Gastrocnemius medialis (tissue), 4 donors: ENCODE results near the gene COPS8. TPM values are rescaled to one million over a fixed set of nuclear protein-coding genes. Genes with fewer than 3 reads are reported as not detected.

Experiments used
- ATAC-seq, 2 donors: fragments of 150-250 bp; one replicate each; pipeline ENCODE4 v1.9.1; 2016
- DNase-seq, 2 donors: peaks; one replicate each; pipeline ENCODE4 v3.0.0-alpha.2; 2019
- H3K27ac ChIP-seq, 4 donors: fragments of 200-600 bp; sonication (generic); 1 replicate in 1 of 4; 2 replicates in 3 of 4; pipeline ENCODE4 v1.5.1; 2016 to 2018; ENCODE audit warnings: mild to moderate bottlenecking in 2 of 4, moderate library complexity in 1 of 4
- H3K27me3 ChIP-seq, 3 donors: fragments of 200-600 bp; sonication (generic) in 2 of 3; 1 replicate in 1 of 3; 2 replicates in 2 of 3; pipeline versions ENCODE4 v1.5.1 to v1.6.0; 2016 to 2019; ENCODE audit warnings: mild to moderate bottlenecking in 1 of 3, moderate library complexity in 1 of 3
- H3K36me3 ChIP-seq, 2 donors: fragments of 200-600 bp; sonication (generic) in 1 of 2; one replicate each; pipeline ENCODE4 v1.5.1; 2017 to 2018
- H3K4me1 ChIP-seq, 2 donors: fragments of 200-600 bp; sonication (generic) in 1 of 2; one replicate each; pipeline ENCODE4 v1.5.1; 2016 to 2017; ENCODE audit warnings: mild to moderate bottlenecking in 2 of 2
- H3K4me3 ChIP-seq, 4 donors: fragments of 200-600 bp; sonication (generic) in 3 of 4; 1 replicate in 1 of 4; 2 replicates in 3 of 4; pipeline ENCODE4 v1.5.1; 2016 to 2019; ENCODE audit warnings: mild to moderate bottlenecking in 2 of 4
- H3K9me3 ChIP-seq, 3 donors: fragments of 200-600 bp; sonication (generic) in 2 of 3; 1 replicate in 1 of 3; 2 replicates in 2 of 3; pipeline ENCODE4 v1.5.1; 2016 to 2019
- CTCF ChIP-seq, 5 experiments: fragments of 450-650 bp in 3 of 5; fragments of 200-600 bp in 2 of 5; sonication (generic) in 2 of 5; IDR thresholded peaks in 4 of 5; conservative IDR thresholded peaks in 1 of 5; 1 replicate in 4 of 5; 2 replicates in 1 of 5; pipeline ENCODE4 v1.5.1; 2016 to 2019; ENCODE audit warnings: antibody characterized with exemption in 5 of 5, mild to moderate bottlenecking in 3 of 5, moderate library complexity in 3 of 5
- POLR2A ChIP-seq, 2 donors: fragments of 450-650 bp; IDR thresholded peaks; one replicate each; pipeline ENCODE4 v1.6.1; 2017; ENCODE audit warnings: antibody characterized with exemption in 2 of 2, mild to moderate bottlenecking in 2 of 2, moderate library complexity in 2 of 2
- in situ Hi-C, 4 donors: fragments of 200-750 bp; cut with MboI; loops; one replicate each; pipeline versions ENCODE4 v1.15.0 to v1.8.0; 2017; ENCODE audit warnings: low sequenced_read_pairs in 4 of 4
- intact Hi-C: fragments of 100-400 bp; cut with DNase I; formaldehyde crosslinking; loops from one replicate; pipeline ENCODE4 v1.15.1; 2023; ENCODE audit warnings: low total_unique reads
- total RNA-seq, 4 donors: library from RNA; depleted of rRNA; stranded (reverse); fragments of >200 nt; gene quantifications; one replicate each; pipeline versions ENCODE4 v1.1.0 to v1.2.3, GENCODE V29; 2016

The COPS8 gene
- total RNA-seq, 4 donors from 2014 or later: 353 to 709 (median 642) TPM

GRCh38 chr2:237137626-237138323, 52.1 kb downstream of the COPS8 start:
- intact Hi-C loops (no loop called here), in situ Hi-C loops (no loop called here)
- Histone ChIP-seq H3K36me3 (no peaks in the 10 kb centered on the region), H3K9me3 (no peaks in the 10 kb centered on the region), H3K4me1 (peaks cover 0 to 5% of the 10 kb centered on the region in 2 donors), H3K27ac (no peak overlapping the region), H3K27me3 (no peaks in the 10 kb centered on the region), H3K4me3 (no peak overlapping the region)
- TF ChIP-seq CTCF (IDR thresholded peaks at IDR 0.05 in 4 of 5, conservative IDR thresholded peaks at IDR 0.05 in 1 of 5) (no peak), POLR2A (IDR thresholded peaks at IDR 0.05) (no peak)
- DNase-seq: no peak
- no peak for ATAC-seq

DNA sequence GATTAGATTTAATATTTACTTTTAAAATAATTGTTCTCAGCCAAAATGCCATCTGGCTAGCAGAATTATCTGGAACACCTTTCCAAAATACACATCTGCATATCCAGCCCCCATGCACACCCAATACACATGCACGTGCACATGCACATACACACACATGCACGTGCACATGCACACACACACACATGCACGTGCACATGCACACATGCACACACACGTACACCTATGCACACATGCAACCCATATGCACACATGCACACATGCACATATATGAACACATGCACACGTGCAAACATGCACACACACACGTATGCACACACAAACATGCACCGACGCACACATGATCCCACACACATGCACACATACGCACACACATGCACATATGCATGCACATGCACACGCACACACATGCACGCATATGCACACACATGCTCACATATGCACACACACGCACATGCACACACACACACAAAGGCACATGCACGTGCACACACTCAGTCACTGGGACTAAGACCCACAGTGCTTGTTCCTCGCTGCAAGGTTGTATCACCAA, 53.5 kb downstream of the COPS8 start:
- Histone ChIP-seq H3K36me3 (no peaks in the 10 kb centered on the region), H3K27ac (no peak overlapping the region), H3K4me3 (no peak overlapping the region), H3K9me3 (no peaks in the 10 kb centered on the region), H3K4me1 (peaks cover 0 to 5% of the 10 kb centered on the region in 2 donors), H3K27me3 (no peaks in the 10 kb centered on the region)
- ATAC-seq (no peak), DNase-seq (no peak)
- no peak for TF ChIP-seq CTCF (IDR thresholded peaks at IDR 0.05 in 4 of 5, conservative IDR thresholded peaks at IDR 0.05 in 1 of 5)
- TF ChIP-seq POLR2A (IDR thresholded peaks at IDR 0.05): no peak
- intact Hi-C loops: no loop called here
- in situ Hi-C loops: no loop called here

- Histone ChIP-seq H3K36me3 (no peaks in the 10 kb centered on the region), H3K27me3 (no peaks in the 10 kb centered on the region), H3K9me3 (no peaks in the 10 kb centered on the region), H3K27ac (peak overlapping the region in 2 of 4 donors; percentile 30 to 69), H3K4me1 (no peaks in the 10 kb centered on the region), H3K4me3 (no peak overlapping the region)
- no peak for ATAC-seq
- in situ Hi-C loops (no loop called here), intact Hi-C loops (no loop called here)
- TF ChIP-seq CTCF (IDR thresholded peaks at IDR 0.05 in 4 of 5, conservative IDR thresholded peaks at IDR 0.05 in 1 of 5) (no peak), POLR2A (IDR thresholded peaks at IDR 0.05) (no peak)
- DNase-seq: no peak
Measured at GRCh38 chr2:237140689-237141285, 55.1 kb downstream of the COPS8 start.

DNA sequence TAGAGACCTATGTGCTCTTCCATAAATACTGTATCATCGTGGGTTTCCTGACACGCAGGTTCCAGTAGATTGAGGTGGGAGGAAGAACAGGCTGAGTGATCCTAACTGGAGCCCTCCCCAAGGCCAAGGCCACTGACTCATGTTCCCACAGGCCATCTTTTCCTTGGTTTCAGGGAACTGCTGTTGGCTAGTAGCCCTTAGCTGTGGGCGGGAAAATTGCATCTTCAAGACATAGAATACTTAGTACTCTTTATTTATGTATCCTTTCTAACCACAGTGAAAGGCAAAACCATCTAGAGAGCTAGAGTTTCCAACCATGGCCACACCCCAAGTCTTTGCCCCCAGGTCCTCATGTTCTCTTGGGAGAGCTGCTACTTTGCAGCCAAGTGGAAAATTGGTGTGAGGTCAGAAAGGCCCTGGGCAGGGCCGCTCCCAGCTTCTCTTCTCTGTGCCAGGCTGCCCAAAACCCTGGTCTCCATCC, 55.9 kb downstream of the COPS8 start:
- Histone ChIP-seq H3K27ac (peak overlapping the region; percentile 6 to 69 (median 63)), H3K27me3 (no peaks in the 10 kb centered on the region), H3K9me3 (peaks cover 0 to 5% (median 0%) of the 10 kb centered on the region in 3 donors), H3K4me1 (no peaks in the 10 kb centered on the region), H3K4me3 (no peak overlapping the region), H3K36me3 (no peaks in the 10 kb centered on the region)
- in situ Hi-C loops (no loop called here), intact Hi-C loops (no loop called here)
- TF ChIP-seq CTCF (IDR thresholded peaks at IDR 0.05 in 4 of 5, conservative IDR thresholded peaks at IDR 0.05 in 1 of 5): no peak
- TF ChIP-seq POLR2A (IDR thresholded peaks at IDR 0.05): no peak
- DNase-seq (no peak), ATAC-seq (no peak)
